ENCODE results near the gene ZNF716. TPM values are rescaled to one million over a fixed set of nuclear protein-coding genes. Genes with fewer than 3 reads are reported as not detected.

The ZNF716 gene
- total RNA-seq, 2 experiments from 2014 or later = not detected

DNA sequence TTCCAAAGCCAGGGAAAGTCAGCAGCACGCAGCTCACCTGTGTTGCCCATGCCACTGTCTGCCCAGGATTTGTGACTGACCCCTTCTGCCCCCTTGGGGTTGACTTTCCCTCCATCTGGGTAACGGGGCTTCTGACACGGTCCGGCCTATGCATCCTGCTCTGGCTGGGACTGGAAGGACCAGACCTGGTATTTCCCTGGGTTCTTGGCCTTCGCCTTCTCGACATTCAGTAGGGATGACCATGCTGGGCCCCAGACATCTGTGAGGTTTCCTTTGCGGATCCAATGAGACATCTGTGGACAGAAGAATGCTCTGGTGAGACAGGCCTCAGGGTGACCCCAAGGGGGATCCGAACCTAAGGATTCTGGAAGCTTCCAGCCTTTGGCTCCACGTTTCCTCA, 34.2 kb upstream of the ZNF716 start:
- peaks cover 2% of the 10 kb centered on the region for H3K9me3 Mint-ChIP-seq (ENCODE audit: low read depth)
- CTCF ChIA-PET = no interaction called here
- H3K4me1 Mint-ChIP-seq = no peaks in the 10 kb centered on the region

DNA sequence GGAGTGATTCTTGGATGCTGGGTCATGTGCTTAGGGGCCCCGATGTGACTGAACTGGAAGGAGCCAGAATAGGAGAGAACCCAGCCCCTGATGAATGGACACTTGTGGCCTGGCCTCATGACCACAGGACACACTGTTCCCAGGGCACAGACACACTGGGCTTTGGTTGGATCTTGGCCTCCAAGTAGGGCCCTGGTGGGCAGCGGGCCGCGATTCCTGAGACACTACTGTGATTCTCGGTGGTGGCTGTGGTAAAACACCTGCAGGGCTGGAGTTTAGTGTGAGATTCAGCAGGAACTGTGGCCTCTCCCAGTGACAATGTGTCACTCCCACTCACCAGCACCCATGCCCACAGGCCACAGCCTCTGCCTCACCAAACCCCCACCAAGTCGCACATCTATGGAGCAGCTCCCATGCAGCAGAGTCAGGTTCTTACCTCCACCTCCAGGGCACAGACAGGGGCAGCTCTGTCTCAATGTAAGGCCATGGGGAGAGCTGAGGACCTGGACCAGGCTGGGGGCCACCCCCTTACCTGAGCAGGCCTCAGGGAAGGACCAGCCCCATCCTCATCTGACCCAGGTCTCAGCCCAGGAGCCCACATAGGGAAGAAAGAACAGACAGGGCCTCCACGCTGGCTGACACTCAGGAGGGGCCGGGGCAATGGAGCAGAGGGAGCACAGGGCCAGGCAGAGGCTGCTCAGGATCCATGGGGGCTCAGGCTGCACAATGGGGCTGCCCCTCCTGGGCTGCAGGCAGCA, 33.2 kb upstream of the ZNF716 start:
- CTCF ChIA-PET = no interaction called here
- H3K27me3 Mint-ChIP-seq = no peaks in the 10 kb centered on the region

More for the DNA sequence above, 34.2 kb upstream of the ZNF716 start:
- H3K36me3 Mint-ChIP-seq = no peaks in the 10 kb centered on the region
- H3K27ac Mint-ChIP-seq = no peak overlapping the region
- no peak for ATAC-seq
- no peak overlapping the region for H3K4me3 Mint-ChIP-seq
- H3K27me3 Mint-ChIP-seq = no peaks in the 10 kb centered on the region
- DNase-seq = no peak

DNA sequence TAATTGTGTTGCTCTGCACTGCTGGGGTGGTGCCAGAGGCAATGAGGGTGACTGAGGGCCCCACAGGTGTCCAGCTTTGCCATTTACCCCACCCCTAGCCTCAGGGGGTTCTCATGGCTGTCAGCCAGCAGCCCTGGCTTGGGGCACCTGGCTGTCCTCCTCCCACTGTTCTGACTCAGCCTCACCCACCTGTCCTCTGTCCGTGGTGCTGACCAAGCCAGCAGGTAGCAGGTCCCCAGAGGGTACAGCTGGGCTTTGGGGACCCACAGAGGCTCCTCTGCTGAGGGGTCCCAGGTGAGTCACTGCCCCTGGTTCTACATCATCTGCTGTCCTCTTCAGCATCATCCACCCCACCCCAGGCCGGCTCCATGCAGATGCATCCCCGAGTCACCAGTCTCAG, 32.2 kb upstream of the ZNF716 start:
- CTCF ChIA-PET = no interaction called here
- Mint-ChIP-seq H3K4me1 (no peaks in the 10 kb centered on the region), H3K9me3 (ENCODE audit: low read depth) (peaks cover 4% of the 10 kb centered on the region), H3K27ac (no peak overlapping the region), H3K36me3 (no peaks in the 10 kb centered on the region), H3K4me3 (no peak overlapping the region), H3K27me3 (no peaks in the 10 kb centered on the region)
- ATAC-seq = no peak
- DNase-seq = no peak

More for the DNA sequence above, 33.2 kb upstream of the ZNF716 start:
- ATAC-seq (no peak), DNase-seq (no peak)
- Mint-ChIP-seq H3K9me3 (ENCODE audit: low read depth) (peaks cover 2% of the 10 kb centered on the region), H3K4me1 (no peaks in the 10 kb centered on the region), H3K36me3 (no peaks in the 10 kb centered on the region), H3K4me3 (no peak overlapping the region), H3K27ac (no peak overlapping the region)

DNA sequence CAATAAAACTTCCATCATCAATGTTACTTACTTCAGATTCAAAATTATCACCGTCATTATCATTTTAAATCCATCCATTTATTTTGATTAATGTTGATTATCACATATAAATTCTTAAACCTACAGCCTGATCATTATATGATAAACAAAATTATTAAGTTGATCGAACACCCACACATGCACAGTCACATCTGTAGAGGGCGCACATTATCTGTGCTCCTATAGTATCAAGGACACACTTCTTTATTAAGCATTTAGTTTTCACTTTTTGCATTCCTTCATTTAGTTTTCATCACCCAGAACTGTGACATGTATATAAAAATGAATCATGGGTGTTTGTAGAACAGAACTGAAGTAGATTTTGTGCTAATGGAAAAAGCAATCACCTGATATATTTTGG, 26.2 kb upstream of the ZNF716 start:
- Mint-ChIP-seq H3K36me3 (no peaks in the 10 kb centered on the region), H3K4me1 (no peaks in the 10 kb centered on the region), H3K9me3 (ENCODE audit: low read depth) (peaks cover 10% of the 10 kb centered on the region), H3K27ac (no peak overlapping the region), H3K4me3 (no peak overlapping the region), H3K27me3 (no peaks in the 10 kb centered on the region)
- DNase-seq = no peak
- ATAC-seq = no peak
- CTCF ChIA-PET = no interaction called here

GRCh38 chr7:57424515-57425238, 25.3 kb upstream of the ZNF716 start:
- Mint-ChIP-seq H3K27me3 (no peaks in the 10 kb centered on the region), H3K4me1 (no peaks in the 10 kb centered on the region), H3K36me3 (no peaks in the 10 kb centered on the region), H3K4me3 (no peak overlapping the region), H3K27ac (no peak overlapping the region), H3K9me3 (ENCODE audit: low read depth) (peaks cover 10% of the 10 kb centered on the region)
- CTCF ChIA-PET = no interaction called here
- ATAC-seq = no peak
- DNase-seq = no peak

DNA sequence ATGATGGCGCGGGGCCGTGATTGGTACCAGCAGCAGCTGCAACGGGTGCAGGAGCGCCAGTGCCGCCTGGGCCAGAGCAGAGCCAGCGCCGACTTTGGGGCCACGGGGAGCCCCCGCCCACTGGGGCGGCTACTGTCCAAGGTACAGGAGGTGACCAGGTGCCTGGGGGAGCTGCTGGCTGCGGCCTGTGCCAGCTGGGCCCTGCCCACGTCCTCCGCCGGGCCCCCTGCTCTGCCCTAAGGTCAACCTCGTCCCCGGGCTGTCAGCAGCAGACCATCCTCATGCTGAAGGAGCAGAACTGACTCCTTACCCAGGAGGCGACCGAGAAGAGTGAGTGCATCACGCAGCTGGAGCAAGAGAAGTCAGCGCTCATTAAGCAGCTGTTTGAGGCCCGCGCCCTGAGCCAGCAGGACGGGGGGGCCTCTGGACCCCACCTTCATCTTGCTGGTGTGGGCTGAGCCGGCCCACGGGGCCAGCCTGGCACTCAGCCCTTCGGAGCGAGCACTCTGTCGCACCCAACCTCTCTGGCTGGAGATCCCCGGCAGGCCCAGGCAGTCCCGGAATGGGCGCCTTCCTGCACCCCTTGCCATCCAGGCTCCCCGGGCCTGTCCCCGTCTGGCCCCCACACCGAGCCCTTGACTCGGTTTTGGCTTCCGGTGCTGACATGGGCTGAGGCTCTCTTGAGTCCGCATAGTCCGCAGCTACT, 24.6 kb upstream of the ZNF716 start:
- Mint-ChIP-seq H3K4me1 (no peaks in the 10 kb centered on the region), H3K9me3 (ENCODE audit: low read depth) (peaks cover 10% of the 10 kb centered on the region), H3K4me3 (no peak overlapping the region), H3K27ac (no peak overlapping the region), H3K27me3 (no peaks in the 10 kb centered on the region), H3K36me3 (no peaks in the 10 kb centered on the region)
- CTCF ChIA-PET = no interaction called here
- ATAC-seq (no peak), DNase-seq (no peak)

- DNase-seq = no peak
Observed at GRCh38 chr7:57425969-57426628, 23.9 kb upstream of the ZNF716 start.

GRCh38 chr7:57426629-57427003, 23.4 kb upstream of the ZNF716 start:
- ATAC-seq = no peak
- H3K27ac Mint-ChIP-seq = no peak overlapping the region
- H3K27me3 Mint-ChIP-seq = no peaks in the 10 kb centered on the region
- DNase-seq = no peak
- CTCF ChIA-PET = no interaction called here
- no peaks in the 10 kb centered on the region for H3K4me1 Mint-ChIP-seq
- H3K9me3 Mint-ChIP-seq (ENCODE audit: low read depth) = peaks cover 11% of the 10 kb centered on the region
- H3K36me3 Mint-ChIP-seq = no peaks in the 10 kb centered on the region
- no peak overlapping the region for H3K4me3 Mint-ChIP-seq

More at GRCh38 chr7:57425969-57426628, 23.9 kb upstream of the ZNF716 start:
- Mint-ChIP-seq H3K4me1 (no peaks in the 10 kb centered on the region), H3K27me3 (no peaks in the 10 kb centered on the region), H3K36me3 (no peaks in the 10 kb centered on the region), H3K9me3 (ENCODE audit: low read depth) (peaks cover 8% of the 10 kb centered on the region), H3K27ac (no peak overlapping the region), H3K4me3 (no peak overlapping the region)
- no peak for ATAC-seq
- CTCF ChIA-PET = no interaction called here

- Mint-ChIP-seq H3K4me1 (no peaks in the 10 kb centered on the region), H3K27ac (no peak overlapping the region), H3K9me3 (ENCODE audit: low read depth) (peaks cover 14% of the 10 kb centered on the region)
Observed at GRCh38 chr7:57427146-57427545, 22.8 kb upstream of the ZNF716 start.

GRCh38 chr7:57427594-57427993, 22.4 kb upstream of the ZNF716 start:
- H3K36me3 Mint-ChIP-seq = no peaks in the 10 kb centered on the region
- DNase-seq = no peak
- no peaks in the 10 kb centered on the region for H3K4me1 Mint-ChIP-seq
- H3K4me3 Mint-ChIP-seq = no peak overlapping the region
- no peak for ATAC-seq
- CTCF ChIA-PET = no interaction called here
- H3K9me3 Mint-ChIP-seq (ENCODE audit: low read depth) = peaks cover 17% of the 10 kb centered on the region
- H3K27me3 Mint-ChIP-seq = no peaks in the 10 kb centered on the region
- no peak overlapping the region for H3K27ac Mint-ChIP-seq

More at GRCh38 chr7:57427146-57427545, 22.8 kb upstream of the ZNF716 start:
- ATAC-seq (no peak), DNase-seq (no peak)
- no peak overlapping the region for H3K4me3 Mint-ChIP-seq
- CTCF ChIA-PET = no interaction called here
- H3K27me3 Mint-ChIP-seq = no peaks in the 10 kb centered on the region
- H3K36me3 Mint-ChIP-seq = no peaks in the 10 kb centered on the region

DNA sequence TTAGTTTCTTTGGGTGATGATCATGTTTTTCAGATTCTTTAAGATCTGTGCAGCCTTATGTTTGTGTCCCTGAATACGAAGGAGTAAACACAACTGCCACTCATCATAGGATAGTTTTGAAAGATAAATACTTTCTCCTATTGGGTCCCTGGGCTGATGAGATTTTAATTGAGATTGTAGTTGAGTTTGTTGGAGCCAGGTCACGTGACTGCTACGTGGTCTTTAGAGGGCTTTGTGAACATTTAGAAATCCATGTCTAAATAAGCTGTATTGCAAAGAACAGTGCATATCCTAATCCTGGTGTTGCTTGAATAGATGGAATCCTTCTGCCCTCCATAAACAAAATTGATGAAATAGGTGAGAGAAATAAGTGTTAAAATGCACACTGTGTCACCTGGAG, 17.4 kb upstream of the ZNF716 start:
- Mint-ChIP-seq H3K27ac (no peak overlapping the region), H3K4me1 (no peaks in the 10 kb centered on the region), H3K9me3 (ENCODE audit: low read depth) (peaks cover 22% of the 10 kb centered on the region), H3K4me3 (no peak overlapping the region), H3K36me3 (no peaks in the 10 kb centered on the region), H3K27me3 (no peaks in the 10 kb centered on the region)
- CTCF ChIA-PET = no interaction called here
- no peak for ATAC-seq
- no peak for DNase-seq

GRCh38 chr7:57437581-57437980, 12.4 kb upstream of the ZNF716 start:
- Mint-ChIP-seq H3K27ac (no peak overlapping the region), H3K27me3 (no peaks in the 10 kb centered on the region), H3K4me3 (no peak overlapping the region), H3K36me3 (no peaks in the 10 kb centered on the region), H3K4me1 (no peaks in the 10 kb centered on the region), H3K9me3 (ENCODE audit: low read depth) (peaks cover 14% of the 10 kb centered on the region)
- no peak for ATAC-seq
- CTCF ChIA-PET = no interaction called here
- DNase-seq = no peak

DNA sequence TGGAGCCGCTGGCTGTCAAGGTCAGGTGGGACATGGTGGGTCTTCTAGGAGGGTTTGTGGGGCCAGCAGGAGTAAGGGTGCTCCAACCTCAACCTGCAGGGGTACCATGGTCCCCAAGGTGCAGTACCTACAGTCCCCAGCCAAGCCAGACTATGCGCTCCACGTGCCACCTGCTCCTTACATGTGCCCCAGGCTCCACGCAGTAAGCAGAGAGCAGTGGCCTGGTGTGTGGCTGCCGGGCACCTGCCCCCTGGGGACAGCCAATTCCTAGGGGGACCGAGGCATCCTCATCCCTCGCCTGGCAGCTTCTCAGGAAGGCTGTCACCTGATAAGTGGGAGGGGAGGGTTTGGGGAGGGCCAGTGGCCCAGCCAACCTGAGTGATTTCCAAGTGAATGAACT, 11.7 kb upstream of the ZNF716 start:
- Mint-ChIP-seq H3K4me1 (no peaks in the 10 kb centered on the region), H3K27me3 (no peaks in the 10 kb centered on the region), H3K36me3 (no peaks in the 10 kb centered on the region), H3K9me3 (ENCODE audit: low read depth) (peaks cover 16% of the 10 kb centered on the region), H3K27ac (no peak overlapping the region), H3K4me3 (no peak overlapping the region)
- DNase-seq (no peak), ATAC-seq (no peak)
- CTCF ChIA-PET = no interaction called here
